ENCODE measurements around the gene CFAP97. TPM values are rescaled to one million over a fixed set of nuclear protein-coding genes. Genes with fewer than 3 reads are reported as not detected.
"Not testable (repeated sequence)": the region's sequence is repeated elsewhere in the genome, so short reads cannot be mapped to it uniquely, and the experiment has no call there.

Gene CFAP97
- total and polyA plus RNA-seq, 8 donors, result 25.7 to 46.0 (median 40.2) TPM

DNA sequence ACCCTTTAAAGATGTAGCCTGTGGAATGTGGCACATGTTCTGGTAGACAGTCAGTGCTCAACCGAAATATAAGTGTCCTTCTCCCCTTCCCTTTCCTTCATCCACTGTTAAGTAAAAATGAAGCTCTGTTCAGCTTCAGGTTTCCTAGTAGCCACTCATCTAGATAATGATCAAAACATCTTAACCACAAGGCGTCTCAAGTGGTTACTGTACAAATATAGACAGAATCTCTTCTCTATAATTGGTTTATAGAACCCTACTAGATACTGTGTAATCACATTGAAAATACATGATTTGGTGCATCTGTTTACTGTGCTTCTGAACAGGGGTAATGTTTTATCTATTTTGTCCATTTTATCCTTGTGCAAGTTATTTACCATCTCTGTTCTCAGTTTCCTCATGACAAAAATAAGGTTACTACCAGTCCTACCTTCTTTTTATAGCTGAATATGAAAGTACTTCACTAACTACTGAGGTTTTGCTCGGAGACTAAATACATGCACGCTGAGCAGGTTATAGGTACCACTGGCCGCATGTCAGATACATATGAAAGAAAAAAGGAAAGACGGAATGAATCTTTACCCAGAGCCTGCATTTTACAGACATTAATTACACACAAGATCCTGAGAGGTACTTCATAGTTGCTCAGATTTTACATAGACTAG lies 81.0 kb downstream of the CFAP97 start:
- Histone ChIP-seq H3K4me1 (peaks cover 3 to 10% of the 10 kb centered on the region in 2 donors), H3K4me3 (no peak overlapping the region), H3K27me3 (peaks cover 8 to 41% of the 10 kb centered on the region in 2 donors), H3K36me3 (no peaks in the 10 kb centered on the region), H3K9me3 (no peaks in the 10 kb centered on the region), H3K27ac (no peak overlapping the region)
- TF ChIP-seq, protein P1, sequence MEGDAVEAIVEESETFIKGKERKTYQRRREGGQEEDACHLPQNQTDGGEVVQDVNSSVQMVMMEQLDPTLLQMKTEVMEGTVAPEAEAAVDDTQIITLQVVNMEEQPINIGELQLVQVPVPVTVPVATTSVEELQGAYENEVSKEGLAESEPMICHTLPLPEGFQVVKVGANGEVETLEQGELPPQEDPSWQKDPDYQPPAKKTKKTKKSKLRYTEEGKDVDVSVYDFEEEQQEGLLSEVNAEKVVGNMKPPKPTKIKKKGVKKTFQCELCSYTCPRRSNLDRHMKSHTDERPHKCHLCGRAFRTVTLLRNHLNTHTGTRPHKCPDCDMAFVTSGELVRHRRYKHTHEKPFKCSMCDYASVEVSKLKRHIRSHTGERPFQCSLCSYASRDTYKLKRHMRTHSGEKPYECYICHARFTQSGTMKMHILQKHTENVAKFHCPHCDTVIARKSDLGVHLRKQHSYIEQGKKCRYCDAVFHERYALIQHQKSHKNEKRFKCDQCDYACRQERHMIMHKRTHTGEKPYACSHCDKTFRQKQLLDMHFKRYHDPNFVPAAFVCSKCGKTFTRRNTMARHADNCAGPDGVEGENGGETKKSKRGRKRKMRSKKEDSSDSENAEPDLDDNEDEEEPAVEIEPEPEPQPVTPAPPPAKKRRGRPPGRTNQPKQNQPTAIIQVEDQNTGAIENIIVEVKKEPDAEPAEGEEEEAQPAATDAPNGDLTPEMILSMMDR (IDR thresholded peaks at IDR 0.05), result no peak
- ATAC-seq (no peak), DNase-seq (no peak)
- intact Hi-C loops (cut with DNase I), result no loop called here

- Histone ChIP-seq H3K27ac (no peak overlapping the region), H3K4me3 (no peak overlapping the region), H3K4me1 (no peaks in the 10 kb centered on the region), H3K9me3 (no peaks in the 10 kb centered on the region), H3K27me3 (peaks cover 0 to 20% of the 10 kb centered on the region in 2 donors), H3K36me3 (no peaks in the 10 kb centered on the region)
- DNase-seq, result no peak
- TF ChIP-seq, protein P1 (IDR thresholded peaks at IDR 0.05), result no peak
- intact Hi-C loops (cut with DNase I), result no loop called here
- ATAC-seq, result no peak
These were observed 83.2 kb downstream of the CFAP97 start for GRCh38 chr4:185120631-185120946.

GRCh38 chr4:185119927-185120630 lies 83.7 kb downstream of the CFAP97 start:
- H3K36me3 ChIP-seq, result no peaks in the 10 kb centered on the region
- no peak overlapping the region for H3K27ac ChIP-seq
- no peaks in the 10 kb centered on the region for H3K9me3 ChIP-seq
- peaks cover 0 to 15% of the 10 kb centered on the region in 2 donors for H3K27me3 ChIP-seq
- ATAC-seq (peak; percentile 67), DNase-seq (no peak)
- no peaks in the 10 kb centered on the region for H3K4me1 ChIP-seq
- intact Hi-C loops (cut with DNase I), result no loop called here
- H3K4me3 ChIP-seq, result no peak overlapping the region
- TF ChIP-seq, protein P1 (IDR thresholded peaks at IDR 0.05), result no peak

- intact Hi-C loops (cut with DNase I), result not testable (repeated sequence)
These were observed 84.3 kb downstream of the CFAP97 start for GRCh38 chr4:185119467-185119866.

GRCh38 chr4:185118876-185119275 lies 84.9 kb downstream of the CFAP97 start:
- H3K27ac ChIP-seq, result no peak overlapping the region
- H3K9me3 ChIP-seq, result no peaks in the 10 kb centered on the region
- H3K4me1 ChIP-seq, result no peaks in the 10 kb centered on the region
- TF ChIP-seq, protein P1 (IDR thresholded peaks at IDR 0.05), result no peak
- H3K4me3 ChIP-seq, result no peak overlapping the region
- H3K36me3 ChIP-seq, result no peaks in the 10 kb centered on the region
- intact Hi-C loops (cut with DNase I), result no loop called here
- DNase-seq, result no peak
- no peak for ATAC-seq
- peaks cover 0 to 7% of the 10 kb centered on the region in 2 donors for H3K27me3 ChIP-seq

More at GRCh38 chr4:185119467-185119866, 84.3 kb downstream of the CFAP97 start:
- not testable (repeated sequence) for H3K4me3 ChIP-seq, H3K27me3 ChIP-seq, DNase-seq, H3K27ac ChIP-seq, H3K36me3 ChIP-seq, H3K4me1 ChIP-seq, ATAC-seq, H3K9me3 ChIP-seq
